GM15510 (cell line): ENCODE measurements around the gene WDR5B.

Experiments used
- POLR2A ChIP-seq: IDR thresholded peaks from 3 replicates; pipeline ENCODE4 v1.6.1; 2011; ENCODE audit warnings: borderline replicate concordance; ENCODE audit not compliant: insufficient read length; ENCODE audit errors: extremely low read depth

WDR5B gene

DNA sequence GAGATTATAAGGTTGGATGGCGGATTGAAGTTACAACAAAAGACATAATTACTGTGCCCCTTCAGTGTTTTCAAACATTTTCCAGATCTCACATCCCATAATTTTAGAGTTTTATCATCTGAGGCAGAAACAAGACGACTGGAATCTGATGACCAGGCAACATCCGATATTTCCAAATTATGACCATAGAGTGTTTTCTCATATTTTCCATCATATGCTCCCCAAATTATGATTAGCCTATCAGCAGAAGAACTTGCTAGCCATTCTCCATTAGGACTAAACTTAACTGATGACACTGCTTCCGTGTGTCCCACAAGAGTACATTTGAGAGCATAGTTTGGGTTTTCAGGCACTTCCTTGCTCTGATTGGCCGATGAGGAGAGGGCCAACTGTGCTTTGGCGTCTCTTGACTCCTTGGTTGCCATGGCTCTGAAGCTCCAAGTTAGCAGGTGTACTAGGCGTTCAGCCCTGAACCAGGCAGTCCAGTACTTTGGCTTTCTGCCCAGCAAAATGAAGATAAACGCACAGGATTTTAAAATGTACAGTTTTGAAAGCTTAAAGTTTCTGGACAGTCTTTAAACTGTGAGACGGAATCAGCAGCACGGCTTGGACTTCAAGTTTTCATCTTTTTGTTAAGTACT is 638 bp downstream of the WDR5B start:
- TF ChIP-seq POLR2A: no peak

DNA sequence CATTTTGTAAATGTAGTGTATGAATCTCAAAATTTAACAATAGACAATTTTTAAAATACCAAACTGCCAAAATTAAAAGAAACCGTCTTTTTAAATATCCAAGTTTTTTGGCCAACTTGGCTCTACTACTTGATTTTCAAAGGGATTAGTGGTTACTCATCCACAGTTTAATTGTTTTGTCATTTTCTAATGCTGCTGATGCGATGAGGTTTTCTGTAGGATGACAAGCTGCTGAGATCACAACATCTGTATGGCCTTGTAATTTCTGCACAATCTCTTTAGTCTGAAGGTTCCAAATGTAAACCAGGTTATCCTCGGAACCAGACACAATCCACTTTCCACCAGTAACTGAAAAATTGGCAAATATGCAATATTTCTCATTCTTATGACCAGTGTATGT is 1.5 kb downstream of the WDR5B start:
- TF ChIP-seq POLR2A: no peak

DNA sequence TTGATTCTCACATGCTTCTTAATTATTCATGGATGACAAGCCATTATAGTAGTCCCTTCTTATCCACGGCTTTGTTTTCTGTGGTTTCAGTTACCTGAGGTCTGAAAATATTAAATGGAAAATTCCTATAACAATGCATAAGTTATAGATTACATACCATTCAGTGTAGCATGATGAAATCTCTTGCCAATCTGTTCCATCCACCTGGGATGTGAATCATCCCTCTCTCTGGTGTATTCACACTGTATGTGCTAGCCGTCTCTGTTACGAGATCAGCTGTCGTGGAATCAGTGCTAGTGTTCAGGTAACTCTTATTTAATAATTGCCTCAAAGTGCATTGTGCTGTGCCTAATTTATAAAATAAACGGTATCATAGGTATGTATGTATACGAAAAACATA is 5.2 kb downstream of the WDR5B start:
- TF ChIP-seq POLR2A: no peak

GRCh38 chr3:122410111-122410510 is 5.8 kb downstream of the WDR5B start:
- TF ChIP-seq POLR2A: no peak

DNA sequence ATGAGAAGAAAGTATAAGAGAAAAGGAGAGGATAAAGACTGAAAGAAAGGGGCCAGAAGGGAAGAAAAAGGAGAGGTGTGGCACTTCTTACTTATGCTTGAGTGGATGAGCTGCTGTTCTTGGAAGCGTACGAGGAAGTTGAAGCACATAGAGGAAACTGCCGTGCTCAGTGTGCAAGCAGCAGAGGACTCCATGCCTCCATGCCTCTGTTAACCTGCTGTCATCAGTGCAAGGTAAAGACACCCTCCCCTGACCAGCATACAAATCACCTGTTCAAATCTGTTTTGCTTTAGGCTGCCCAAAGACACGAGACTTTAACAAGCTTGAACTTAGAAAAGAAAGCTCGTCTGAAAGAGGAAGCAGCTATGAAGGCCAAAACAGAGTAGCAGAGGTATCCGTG is 6.4 kb downstream of the WDR5B start:
- TF ChIP-seq POLR2A: no peak

DNA sequence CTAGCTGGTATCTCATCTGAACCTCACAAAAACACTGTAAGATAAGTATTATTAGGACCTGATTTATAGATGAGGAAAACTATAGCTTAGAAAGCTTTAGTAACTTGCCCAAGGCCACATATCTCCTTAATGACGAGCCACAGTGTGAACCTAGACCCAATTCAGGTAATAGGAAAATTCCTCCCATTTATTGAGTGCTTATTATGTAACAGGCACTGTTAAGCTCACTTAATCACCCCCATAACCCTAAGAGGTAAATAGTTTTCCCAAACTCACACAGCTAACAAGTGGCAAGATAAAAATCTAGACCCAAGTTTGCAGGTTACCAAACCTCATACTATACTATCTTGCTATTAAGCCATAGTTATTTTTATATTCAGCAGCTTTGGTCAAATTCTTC is 7.9 kb downstream of the WDR5B start:
- no peak for TF ChIP-seq POLR2A

- TF ChIP-seq POLR2A: no peak
Observed at GRCh38 chr3:122406198-122406597, 9.7 kb downstream of the WDR5B start.

DNA sequence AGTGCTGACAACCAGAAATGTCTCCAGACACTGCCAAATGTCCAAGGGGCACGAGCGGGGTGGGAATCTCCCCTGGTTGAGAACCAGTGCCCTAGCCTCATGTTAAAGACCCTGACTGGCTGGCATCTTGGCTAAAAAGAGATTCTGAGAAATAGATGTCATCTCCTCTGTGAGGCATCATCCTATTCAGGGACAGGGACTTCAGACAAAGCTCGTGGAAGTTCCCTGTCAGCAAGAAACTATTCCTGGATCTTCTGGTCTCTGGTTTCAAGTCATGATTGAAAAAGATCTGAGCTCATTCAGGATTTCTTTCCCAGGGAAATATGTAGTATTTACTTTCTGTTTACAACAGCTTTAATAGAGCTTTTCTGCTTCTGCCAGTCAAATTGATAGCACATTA is 10.8 kb downstream of the WDR5B start:
- no peak for TF ChIP-seq POLR2A

DNA sequence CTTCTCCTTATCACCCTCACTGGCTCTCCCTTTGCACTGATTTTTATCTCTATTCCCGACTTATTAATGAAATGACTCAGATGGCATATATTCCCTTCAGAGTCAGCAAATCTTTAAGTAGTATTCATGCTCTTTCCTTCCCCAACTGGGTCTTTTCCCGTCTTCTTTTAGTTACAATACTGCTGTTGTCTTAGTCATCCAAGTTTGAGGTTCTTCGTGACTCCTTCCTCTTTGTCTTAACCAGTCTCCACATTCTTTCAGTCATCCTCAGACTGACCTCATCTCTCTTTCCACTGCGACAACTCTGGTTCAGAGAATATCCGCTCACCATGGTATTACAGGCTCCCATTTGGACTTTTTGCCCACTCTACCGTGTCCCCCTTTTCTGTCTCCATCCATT is 12.4 kb downstream of the WDR5B start:
- TF ChIP-seq POLR2A: no peak

DNA sequence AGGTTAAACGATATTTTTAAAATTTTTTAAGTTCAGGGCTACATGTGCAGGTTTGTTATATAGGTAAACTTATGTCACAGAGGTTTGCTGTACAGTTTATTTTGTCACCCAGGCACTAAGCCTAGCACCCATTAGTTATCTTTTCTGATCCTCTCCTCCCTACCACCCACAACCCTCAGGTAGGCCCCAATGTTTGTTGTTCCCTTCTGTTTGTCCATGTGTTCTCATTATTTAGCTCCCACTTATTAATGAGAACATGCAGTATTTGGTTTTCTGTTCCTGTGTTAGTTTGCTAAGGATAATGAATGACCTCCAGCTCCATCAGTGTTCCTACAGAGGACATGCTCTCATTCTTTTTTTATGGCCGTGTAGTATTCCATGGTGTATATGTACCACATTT is 16.9 kb downstream of the WDR5B start:
- TF ChIP-seq POLR2A: no peak

DNA sequence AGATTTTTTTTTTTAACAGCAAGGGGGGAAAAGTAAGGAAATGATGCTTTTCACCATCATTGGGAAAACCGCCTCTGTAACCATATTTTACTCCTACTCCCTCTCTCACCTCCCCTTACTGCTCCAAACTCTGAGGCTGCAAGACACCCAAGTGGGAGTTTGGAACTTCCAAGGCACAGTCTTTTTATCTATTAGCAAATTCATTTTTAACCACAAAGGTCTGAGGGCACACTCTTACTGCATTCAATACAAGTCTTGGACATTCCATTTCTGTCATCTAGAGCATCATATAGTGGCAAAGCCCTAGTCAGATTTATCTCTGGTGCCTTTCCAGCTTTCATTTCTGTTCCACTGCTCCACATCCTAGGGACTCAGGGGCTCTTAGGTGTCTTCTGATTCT is 18.7 kb downstream of the WDR5B start:
- TF ChIP-seq POLR2A: no peak

DNA sequence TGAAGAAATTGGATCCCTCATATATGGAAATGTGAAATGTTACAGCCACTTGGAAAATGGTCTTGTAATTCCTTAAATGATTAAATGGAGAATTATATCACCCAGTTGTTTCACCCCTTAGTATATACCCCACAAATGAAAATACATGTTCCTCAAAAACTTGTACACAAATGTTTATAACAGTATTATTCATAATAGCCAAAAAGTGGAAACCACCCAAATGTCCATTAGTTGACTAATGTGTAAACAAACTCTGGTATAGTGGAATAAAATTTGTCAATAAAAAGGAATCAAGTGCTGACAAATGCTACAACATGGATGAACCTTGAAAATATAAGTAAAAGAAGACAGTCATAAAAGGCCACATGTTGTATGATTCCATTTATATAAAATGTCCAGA is 19.4 kb downstream of the WDR5B start:
- TF ChIP-seq POLR2A: no peak

- TF ChIP-seq POLR2A: no peak
Observed at GRCh38 chr3:122395582-122395981, 20.3 kb downstream of the WDR5B start.

DNA sequence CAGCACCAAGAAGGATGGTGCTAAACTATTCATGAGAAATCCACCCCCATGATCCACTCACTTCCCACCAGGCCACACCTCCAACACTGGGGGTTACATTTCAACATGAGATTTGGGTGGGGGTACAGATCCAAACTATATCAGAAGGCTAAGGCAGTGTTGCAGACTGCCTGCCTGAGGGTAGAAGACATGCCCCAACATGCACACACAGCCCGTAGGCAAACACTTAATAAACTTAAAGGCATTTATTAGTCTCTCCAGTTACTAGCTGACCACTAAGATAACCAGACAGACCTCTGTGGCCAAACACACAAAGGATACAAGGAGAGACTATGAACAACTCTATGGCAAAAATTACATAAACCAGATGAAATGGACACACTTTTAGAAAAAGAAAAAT is 21.7 kb downstream of the WDR5B start:
- TF ChIP-seq POLR2A: no peak

- no peak for TF ChIP-seq POLR2A
Observed at GRCh38 chr3:122392868-122393844, 22.7 kb downstream of the WDR5B start.

- no peak for TF ChIP-seq POLR2A
Observed at GRCh38 chr3:122391681-122392446, 24.0 kb downstream of the WDR5B start.

- no peak for TF ChIP-seq POLR2A
Observed at GRCh38 chr3:122390665-122391064, 25.2 kb downstream of the WDR5B start.
